ENCODE measurements around the gene XIRP1.
A peak's percentile ranks its signal among the peaks of the same experiment; 100 is the strongest.

XIRP1 gene

DNA sequence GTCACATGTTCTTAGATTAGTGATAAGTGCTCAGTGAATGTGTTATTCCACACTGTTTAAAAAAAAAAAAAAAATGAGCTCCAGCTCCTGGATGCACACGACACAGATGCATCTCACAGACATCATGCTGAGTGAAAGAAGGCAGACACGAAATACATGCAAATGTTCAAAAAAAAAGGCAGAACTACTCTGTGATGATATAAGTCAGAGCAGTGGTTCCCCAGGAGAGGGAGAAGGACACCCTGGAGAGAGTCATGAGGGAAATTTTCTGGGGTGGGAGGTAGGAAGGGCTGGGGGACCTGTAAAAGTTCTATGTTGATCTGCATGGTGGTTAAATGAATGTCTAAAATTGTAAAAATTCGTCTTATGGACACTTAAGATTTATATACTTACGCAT lies 43.3 kb downstream of the XIRP1 start:
- peaks cover 74% of the 10 kb centered on the region for H3K4me1 ChIP-seq (ENCODE audit: control insufficient read depth, insufficient read depth, low read length)
- peaks cover 18 to 28% of the 10 kb centered on the region in 2 donors for H3K36me3 ChIP-seq (ENCODE audit: control insufficient read depth in 2 of 2, insufficient read depth in 2 of 2, low read length in 2 of 2)
- no peaks in the 10 kb centered on the region for H3K9me3 ChIP-seq (ENCODE audit: control insufficient read depth in 2 of 2, low read length in 2 of 2)
- peak overlapping the region; percentile 96 for H3K27ac ChIP-seq (ENCODE audit: low read length)
- no peak overlapping the region for H3K9ac ChIP-seq (ENCODE audit: low read length in 2 of 2)
- no peaks in the 10 kb centered on the region for H3K27me3 ChIP-seq (ENCODE audit: control insufficient read depth in 1 of 2, insufficient read depth in 2 of 2, low read length in 2 of 2)
- peak overlapping the region in 1 of 2 donors; percentile 99 for H3K4me3 ChIP-seq (ENCODE audit: low read length in 2 of 2)

DNA sequence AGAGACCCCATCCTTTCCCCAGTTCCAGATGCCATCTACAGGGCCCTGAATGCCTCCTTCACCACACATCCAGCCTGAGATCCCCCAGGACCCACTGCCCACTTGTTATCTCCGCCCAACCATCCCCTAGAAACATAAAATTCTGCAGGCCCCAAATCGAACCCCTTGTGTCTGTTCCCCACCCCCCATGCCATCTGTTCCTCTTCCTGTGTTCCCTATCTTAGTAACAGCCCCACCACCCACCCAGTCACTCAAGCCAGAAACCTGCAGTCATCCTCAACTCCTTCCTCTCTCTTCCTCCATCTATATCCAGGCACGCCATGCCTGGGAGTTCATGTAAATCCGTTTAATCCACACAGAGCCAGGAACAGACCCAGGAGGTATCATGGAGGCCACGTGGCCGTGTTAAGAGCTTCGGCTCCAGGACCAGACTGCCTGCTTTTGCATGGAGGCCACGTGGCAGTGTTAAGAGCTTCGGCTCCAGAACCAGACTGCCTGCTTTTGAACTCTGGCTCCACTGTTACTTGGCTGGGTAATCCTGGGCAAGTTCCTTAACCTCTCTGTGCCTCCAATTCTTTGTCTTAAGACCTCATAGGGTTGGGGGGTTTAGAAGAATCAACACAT lies 43.8 kb downstream of the XIRP1 start:
- Histone ChIP-seq H3K36me3 (ENCODE audit: control insufficient read depth in 2 of 2, insufficient read depth in 2 of 2, low read length in 2 of 2) (peaks cover 24 to 33% of the 10 kb centered on the region in 2 donors), H3K27ac (ENCODE audit: low read length) (peak overlapping the region; percentile 96), H3K4me1 (ENCODE audit: control insufficient read depth, insufficient read depth, low read length) (peaks cover 70% of the 10 kb centered on the region), H3K9ac (ENCODE audit: low read length in 2 of 2) (peak overlapping the region; percentile 13), H3K4me3 (ENCODE audit: low read length in 2 of 2) (peak overlapping the region; percentile 45 to 49), H3K27me3 (ENCODE audit: control insufficient read depth in 1 of 2, insufficient read depth in 2 of 2, low read length in 2 of 2) (no peaks in the 10 kb centered on the region), H3K9me3 (ENCODE audit: control insufficient read depth in 2 of 2, low read length in 2 of 2) (no peaks in the 10 kb centered on the region)

GRCh38 chr3:39147711-39148434 lies 44.5 kb downstream of the XIRP1 start:
- peaks cover 70% of the 10 kb centered on the region for H3K4me1 ChIP-seq (ENCODE audit: control insufficient read depth, insufficient read depth, low read length)
- no peaks in the 10 kb centered on the region for H3K27me3 ChIP-seq (ENCODE audit: control insufficient read depth in 1 of 2, insufficient read depth in 2 of 2, low read length in 2 of 2)
- H3K9ac ChIP-seq (ENCODE audit: low read length in 2 of 2), result peak overlapping the region; percentile 13 to 71
- H3K36me3 ChIP-seq (ENCODE audit: control insufficient read depth in 2 of 2, insufficient read depth in 2 of 2, low read length in 2 of 2), result peaks cover 30 to 40% of the 10 kb centered on the region in 2 donors
- H3K4me3 ChIP-seq (ENCODE audit: low read length in 2 of 2), result peak overlapping the region; percentile 45 to 55
- no peaks in the 10 kb centered on the region for H3K9me3 ChIP-seq (ENCODE audit: control insufficient read depth in 2 of 2, low read length in 2 of 2)
- peak overlapping the region; percentile 96 for H3K27ac ChIP-seq (ENCODE audit: low read length)

GRCh38 chr3:39146611-39147591 lies 45.5 kb downstream of the XIRP1 start:
- Histone ChIP-seq H3K9me3 (ENCODE audit: control insufficient read depth in 2 of 2, low read length in 2 of 2) (no peaks in the 10 kb centered on the region), H3K4me1 (ENCODE audit: control insufficient read depth, insufficient read depth, low read length) (peaks cover 67% of the 10 kb centered on the region), H3K27me3 (ENCODE audit: control insufficient read depth in 1 of 2, insufficient read depth in 2 of 2, low read length in 2 of 2) (no peaks in the 10 kb centered on the region), H3K36me3 (ENCODE audit: control insufficient read depth in 2 of 2, insufficient read depth in 2 of 2, low read length in 2 of 2) (peaks cover 37 to 49% of the 10 kb centered on the region in 2 donors), H3K27ac (ENCODE audit: low read length) (peak overlapping the region; percentile 96), H3K4me3 (ENCODE audit: low read length in 2 of 2) (peak overlapping the region; percentile 45 to 55), H3K9ac (ENCODE audit: low read length in 2 of 2) (peak overlapping the region; percentile 13 to 71)

DNA sequence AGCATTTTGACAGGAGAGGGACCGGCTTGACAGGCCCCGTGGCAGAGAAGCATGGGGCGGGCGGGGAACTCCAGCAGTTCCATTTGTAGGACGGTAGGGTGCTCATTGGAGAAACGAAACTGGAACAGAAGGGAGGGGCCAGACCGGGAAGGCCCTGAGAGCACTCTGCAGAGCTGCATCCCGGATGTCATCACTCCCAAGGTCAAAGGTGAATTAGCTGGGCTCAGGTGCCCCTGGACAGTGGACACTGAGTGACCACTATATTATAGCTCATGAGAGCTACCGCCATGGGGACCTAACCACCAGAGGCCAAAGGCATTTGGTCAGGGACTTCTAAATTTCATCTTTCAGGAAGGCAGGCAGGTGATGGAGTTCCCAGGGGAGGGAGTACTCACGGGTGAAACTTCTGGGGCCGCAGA lies 46.3 kb downstream of the XIRP1 start:
- Histone ChIP-seq H3K4me3 (ENCODE audit: low read length in 2 of 2) (no peak overlapping the region), H3K27me3 (ENCODE audit: control insufficient read depth in 1 of 2, insufficient read depth in 2 of 2, low read length in 2 of 2) (no peaks in the 10 kb centered on the region)

DNA sequence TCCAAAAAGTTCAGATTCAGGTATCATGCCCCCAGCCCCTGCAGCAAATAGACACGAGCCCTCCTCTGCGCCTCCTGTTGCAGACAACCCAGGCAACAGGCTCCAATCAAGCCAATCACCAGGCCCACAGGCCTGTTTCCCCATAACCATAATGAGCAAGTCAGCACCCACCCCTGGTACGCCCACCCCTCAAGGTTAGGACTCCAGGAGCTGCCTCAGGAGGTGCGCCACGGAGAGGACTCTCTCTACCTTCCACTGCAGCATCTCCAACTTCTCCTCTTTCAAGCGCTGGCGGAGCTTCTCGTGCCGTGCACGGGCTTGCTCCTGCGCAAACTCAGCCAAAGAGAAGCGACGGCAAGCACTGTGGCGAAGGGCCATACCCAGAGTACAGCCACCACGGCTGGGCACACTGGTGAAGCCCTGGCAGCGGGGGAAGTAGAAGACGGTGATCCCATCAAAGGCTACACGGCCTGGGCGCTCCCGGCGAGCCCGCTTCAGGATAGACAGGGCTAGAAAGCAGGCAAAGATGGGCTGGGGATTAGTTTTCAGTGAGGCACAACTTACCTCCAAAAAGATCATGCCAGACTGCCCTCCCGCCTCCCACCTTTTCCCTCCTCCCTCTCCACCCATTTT lies 47.5 kb downstream of the XIRP1 start:
- Histone ChIP-seq H3K9ac (ENCODE audit: low read length in 2 of 2) (no peak overlapping the region), H3K27ac (ENCODE audit: low read length) (no peak overlapping the region), H3K9me3 (ENCODE audit: control insufficient read depth in 2 of 2, low read length in 2 of 2) (no peaks in the 10 kb centered on the region), H3K4me1 (ENCODE audit: control insufficient read depth, insufficient read depth, low read length) (peaks cover 63% of the 10 kb centered on the region), H3K27me3 (ENCODE audit: control insufficient read depth in 1 of 2, insufficient read depth in 2 of 2, low read length in 2 of 2) (no peaks in the 10 kb centered on the region), H3K4me3 (ENCODE audit: low read length in 2 of 2) (no peak overlapping the region), H3K36me3 (ENCODE audit: control insufficient read depth in 2 of 2, insufficient read depth in 2 of 2, low read length in 2 of 2) (peaks cover 44 to 70% of the 10 kb centered on the region in 2 donors)

More for the DNA sequence above, 46.3 kb downstream of the XIRP1 start:
- H3K9me3 ChIP-seq (ENCODE audit: control insufficient read depth in 2 of 2, low read length in 2 of 2), result no peaks in the 10 kb centered on the region
- H3K27ac ChIP-seq (ENCODE audit: low read length), result peak overlapping the region; percentile 96
- H3K9ac ChIP-seq (ENCODE audit: low read length in 2 of 2), result no peak overlapping the region
- peaks cover 67% of the 10 kb centered on the region for H3K4me1 ChIP-seq (ENCODE audit: control insufficient read depth, insufficient read depth, low read length)
- peaks cover 41 to 57% of the 10 kb centered on the region in 2 donors for H3K36me3 ChIP-seq (ENCODE audit: control insufficient read depth in 2 of 2, insufficient read depth in 2 of 2, low read length in 2 of 2)

- no peak overlapping the region for H3K27ac ChIP-seq (ENCODE audit: low read length)
- no peaks in the 10 kb centered on the region for H3K9me3 ChIP-seq (ENCODE audit: control insufficient read depth in 2 of 2, low read length in 2 of 2)
- peaks cover 44 to 70% of the 10 kb centered on the region in 2 donors for H3K36me3 ChIP-seq (ENCODE audit: control insufficient read depth in 2 of 2, insufficient read depth in 2 of 2, low read length in 2 of 2)
- H3K4me1 ChIP-seq (ENCODE audit: control insufficient read depth, insufficient read depth, low read length), result peaks cover 57% of the 10 kb centered on the region
- no peaks in the 10 kb centered on the region for H3K27me3 ChIP-seq (ENCODE audit: control insufficient read depth in 1 of 2, insufficient read depth in 2 of 2, low read length in 2 of 2)
- no peak overlapping the region for H3K9ac ChIP-seq (ENCODE audit: low read length in 2 of 2)
- no peak overlapping the region for H3K4me3 ChIP-seq (ENCODE audit: low read length in 2 of 2)
Measured at GRCh38 chr3:39144095-39144747, 48.2 kb downstream of the XIRP1 start.

DNA sequence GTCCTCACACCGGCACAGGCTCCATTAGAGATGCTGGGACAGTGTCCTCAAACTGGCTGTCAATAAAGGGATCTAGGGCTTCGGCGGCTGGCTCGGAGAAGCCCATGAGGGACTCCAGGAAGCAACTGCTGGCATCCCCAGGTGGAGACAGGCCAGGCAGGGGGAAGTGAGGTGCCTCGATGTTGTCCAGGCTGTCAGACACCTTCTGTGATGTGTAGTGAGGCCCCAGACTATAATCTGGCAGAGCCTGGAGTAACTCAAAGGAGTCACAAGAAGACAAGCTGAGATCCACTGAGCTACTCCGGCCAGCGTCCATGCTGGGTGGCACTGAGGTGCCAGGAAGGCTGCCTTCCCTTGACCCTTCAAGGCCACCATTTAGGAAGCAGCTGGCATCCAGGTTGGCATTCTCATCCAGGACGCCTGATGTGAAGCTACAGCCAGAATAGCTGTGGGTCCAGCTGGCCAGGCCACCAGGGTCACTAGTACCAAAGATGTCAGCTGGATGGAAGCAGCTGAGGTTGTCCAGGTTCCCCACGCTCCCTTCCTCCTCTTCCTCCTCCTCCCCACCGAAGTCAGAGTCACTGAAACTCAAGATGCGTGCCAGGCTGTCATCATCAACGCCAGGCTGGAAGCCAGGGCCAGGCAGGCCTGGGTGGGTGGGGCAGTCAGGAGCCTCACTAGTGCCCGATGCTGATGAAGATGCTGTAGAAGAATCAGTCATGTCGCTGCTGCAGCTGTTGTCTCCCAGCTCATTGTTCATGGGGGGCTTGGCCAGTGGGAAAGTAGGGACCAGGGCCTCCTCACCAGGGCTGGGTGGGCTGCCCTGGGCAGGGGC lies 49.1 kb downstream of the XIRP1 start:
- Histone ChIP-seq H3K4me1 (ENCODE audit: control insufficient read depth, insufficient read depth, low read length) (peaks cover 51% of the 10 kb centered on the region), H3K9me3 (ENCODE audit: control insufficient read depth in 2 of 2, low read length in 2 of 2) (no peaks in the 10 kb centered on the region), H3K9ac (ENCODE audit: low read length in 2 of 2) (no peak overlapping the region), H3K36me3 (ENCODE audit: control insufficient read depth in 2 of 2, insufficient read depth in 2 of 2, low read length in 2 of 2) (peaks cover 44 to 70% of the 10 kb centered on the region in 2 donors), H3K27ac (ENCODE audit: low read length) (no peak overlapping the region), H3K27me3 (ENCODE audit: control insufficient read depth in 1 of 2, insufficient read depth in 2 of 2, low read length in 2 of 2) (no peaks in the 10 kb centered on the region), H3K4me3 (ENCODE audit: low read length in 2 of 2) (no peak overlapping the region)

GRCh38 chr3:39142067-39142466 lies 50.3 kb downstream of the XIRP1 start:
- H3K27me3 ChIP-seq (ENCODE audit: control insufficient read depth in 1 of 2, insufficient read depth in 2 of 2, low read length in 2 of 2), result no peaks in the 10 kb centered on the region
- peaks cover 39% of the 10 kb centered on the region for H3K4me1 ChIP-seq (ENCODE audit: control insufficient read depth, insufficient read depth, low read length)
- H3K9me3 ChIP-seq (ENCODE audit: control insufficient read depth in 2 of 2, low read length in 2 of 2), result no peaks in the 10 kb centered on the region
- no peak overlapping the region for H3K27ac ChIP-seq (ENCODE audit: low read length)
- H3K4me3 ChIP-seq (ENCODE audit: low read length in 2 of 2), result no peak overlapping the region
- peak overlapping the region in 1 of 2 donors; percentile 13 for H3K9ac ChIP-seq (ENCODE audit: low read length in 2 of 2)
- H3K36me3 ChIP-seq (ENCODE audit: control insufficient read depth in 2 of 2, insufficient read depth in 2 of 2, low read length in 2 of 2), result peaks cover 48 to 70% of the 10 kb centered on the region in 2 donors

All from stomach smooth muscle (tissue), 2 donors.